NCI-H1694 (cell line): ENCODE data around the gene TTC28.
"Not testable (repeated sequence)": the region's sequence is repeated elsewhere in the genome, so short reads cannot be mapped to it uniquely, and the experiment has no call there.

Experiments used
- DNase-seq: peaks from one replicate; lab custom pipeline; 2025; lab: John Stamatoyannopoulos, UW

TTC28 gene

DNA sequence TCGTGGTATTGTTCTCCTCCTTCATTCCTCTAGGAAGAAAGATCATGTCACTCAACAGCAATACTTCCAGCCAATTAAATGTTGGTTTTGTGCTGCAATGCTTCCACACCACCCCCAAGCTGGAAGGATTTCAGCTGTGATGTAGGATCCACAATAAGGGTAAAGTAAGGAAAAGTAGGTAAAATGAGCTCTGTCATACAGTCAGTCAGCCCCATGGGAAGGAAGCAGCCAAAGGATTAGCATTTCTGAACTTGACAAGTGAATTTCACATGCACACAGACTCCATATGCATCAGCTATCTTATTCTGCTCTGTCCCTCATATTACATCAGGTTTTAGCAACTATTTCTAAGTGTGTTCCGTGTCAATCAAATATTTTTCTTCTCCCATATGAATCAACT is 197.9 kb downstream of the TTC28 start:
- DNase-seq, result no peak

DNA sequence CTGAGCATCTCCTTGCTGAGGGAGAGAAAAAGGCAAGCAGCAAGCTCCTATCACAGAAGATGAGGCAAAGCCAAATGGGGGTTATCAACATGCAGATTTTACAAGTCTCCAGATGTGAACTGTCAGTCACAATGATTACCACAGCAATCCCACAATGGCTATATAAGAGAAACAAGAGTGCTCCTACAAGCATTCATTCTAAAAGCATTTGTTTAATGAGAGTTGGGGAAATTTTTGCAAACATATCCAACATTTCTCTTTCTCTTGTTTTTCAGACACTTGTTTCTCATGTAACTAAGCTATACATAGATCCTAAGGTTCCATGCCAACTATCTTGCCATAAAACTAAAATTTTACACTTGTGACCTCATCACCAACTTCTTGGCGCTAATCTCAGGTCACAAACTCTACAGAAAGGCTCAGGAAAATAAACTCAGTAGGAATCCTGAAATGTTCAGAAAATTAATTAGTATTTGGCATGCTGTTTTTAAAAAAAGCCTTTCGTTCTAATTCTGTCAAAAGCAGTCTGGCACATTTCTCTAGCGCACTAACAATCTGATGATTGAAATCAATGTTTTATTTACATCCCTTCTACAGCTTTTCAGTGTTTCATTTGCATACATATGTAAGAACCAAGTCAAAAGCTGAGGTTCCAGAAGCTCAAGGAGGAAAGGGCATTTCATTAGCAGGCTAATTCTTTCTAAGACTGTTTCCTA is 199.5 kb downstream of the TTC28 start:
- no peak for DNase-seq

DNA sequence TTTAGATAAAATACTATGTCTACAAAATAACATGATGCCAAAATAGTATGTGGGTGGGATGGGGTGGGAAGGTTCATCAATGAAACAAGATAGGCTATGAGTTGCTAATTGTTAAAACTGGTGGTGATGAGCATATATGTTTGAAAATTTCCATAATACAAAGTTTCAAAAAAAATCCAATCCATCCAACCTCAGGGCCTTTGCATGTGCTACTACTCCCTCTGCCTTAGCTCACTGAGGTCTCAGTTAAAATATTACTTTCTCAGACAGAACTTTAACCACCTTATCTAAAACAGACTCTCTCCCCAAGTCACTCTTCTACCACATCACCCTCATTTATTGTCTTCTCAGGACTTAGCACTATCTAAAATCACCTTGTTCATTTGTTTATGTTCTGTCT is 201.1 kb downstream of the TTC28 start:
- DNase-seq, result no peak

DNA sequence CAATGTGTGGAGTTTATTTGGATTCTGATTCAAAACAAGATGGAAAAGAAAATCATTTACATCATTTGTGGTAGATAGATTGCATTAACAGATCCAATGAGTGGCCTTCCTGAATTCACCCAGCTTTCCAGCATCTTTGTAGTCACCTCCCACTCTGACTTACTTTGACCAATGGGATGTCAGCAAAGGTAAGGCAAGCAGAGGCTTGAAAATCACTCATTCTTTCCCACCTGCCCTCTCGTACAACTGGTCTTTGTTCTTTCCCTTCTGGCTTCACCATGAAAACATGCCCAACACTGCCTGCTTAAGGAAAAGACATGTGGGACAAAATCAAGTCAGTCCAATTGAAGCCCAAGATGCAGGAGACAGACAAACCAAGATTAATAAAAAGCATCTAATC is 202.1 kb downstream of the TTC28 start:
- no peak for DNase-seq

DNA sequence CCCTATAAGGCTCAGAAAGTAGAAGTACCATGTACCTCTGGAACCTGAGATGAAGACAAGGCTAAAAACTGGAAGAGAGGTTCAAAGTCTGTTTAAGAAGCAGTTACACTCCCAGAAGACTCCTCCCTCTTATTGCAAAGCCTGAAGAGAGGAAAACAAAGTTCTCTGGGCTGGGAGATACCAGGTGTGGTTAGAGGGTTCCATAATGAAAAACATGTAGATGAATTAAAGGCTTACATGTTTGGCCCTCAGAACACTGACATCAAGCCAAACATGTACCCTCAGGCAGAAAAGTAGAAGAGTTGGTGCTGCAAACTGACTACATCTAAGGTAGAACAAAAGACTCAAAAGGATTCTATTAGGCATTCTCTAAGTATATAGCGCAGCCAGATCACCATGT is 205.3 kb downstream of the TTC28 start:
- no peak for DNase-seq

DNA sequence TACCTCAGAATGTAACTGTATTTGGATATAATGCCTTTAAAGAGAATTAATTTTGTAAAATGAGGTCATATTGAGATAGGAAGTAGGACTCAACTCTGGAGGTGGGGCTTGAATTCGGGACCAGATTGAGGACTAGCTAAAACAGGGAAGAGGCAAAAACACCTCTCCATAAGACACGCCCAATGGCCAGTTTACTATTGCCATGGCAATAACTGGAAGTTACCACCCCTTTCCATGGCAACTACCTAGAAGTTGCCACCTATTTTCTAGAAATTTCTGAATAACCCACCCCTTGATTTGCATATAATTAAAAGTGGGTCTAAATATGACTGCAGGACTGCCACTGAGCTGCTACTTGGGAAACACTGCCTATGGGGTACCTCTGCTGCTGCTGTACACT is 206.4 kb downstream of the TTC28 start:
- no peak for DNase-seq

DNA sequence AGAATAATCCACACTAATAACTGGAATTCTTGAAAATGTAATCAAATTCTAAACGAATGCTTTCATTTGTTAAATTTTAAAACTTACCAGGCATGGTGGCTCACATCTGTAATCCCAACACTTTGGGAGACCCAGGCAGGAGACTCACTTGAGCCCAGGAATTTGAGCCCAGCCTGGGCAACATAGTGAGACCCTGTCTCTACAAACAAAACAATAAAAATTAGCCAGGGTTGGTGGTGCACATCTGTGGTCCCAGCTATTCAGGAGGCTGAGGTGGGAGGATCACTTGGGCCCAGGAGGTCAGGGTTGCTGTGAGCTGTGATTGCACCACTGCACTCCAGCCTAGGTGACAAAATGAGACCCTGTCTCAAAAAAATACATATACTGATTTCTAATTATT is 212.6 kb downstream of the TTC28 start:
- DNase-seq, result not testable (repeated sequence)

DNA sequence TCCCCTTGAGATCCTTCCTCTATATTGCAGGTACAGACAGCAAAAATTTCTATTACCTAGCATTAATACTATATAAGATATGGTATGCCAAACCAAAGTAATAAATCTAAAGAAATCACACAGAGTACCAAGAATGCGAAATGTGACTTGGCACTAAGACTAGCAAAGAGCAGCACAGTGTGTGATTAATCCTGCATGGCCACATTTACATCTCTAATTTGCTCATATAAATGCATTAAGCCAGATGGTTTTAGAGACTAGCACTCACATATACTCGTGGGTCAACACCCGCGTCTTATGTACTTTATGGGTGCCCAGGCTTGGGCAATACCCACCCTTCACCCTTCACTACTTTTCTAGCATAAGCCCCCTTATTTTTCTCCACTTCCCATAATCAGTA is 213.2 kb downstream of the TTC28 start:
- DNase-seq, result no peak

DNA sequence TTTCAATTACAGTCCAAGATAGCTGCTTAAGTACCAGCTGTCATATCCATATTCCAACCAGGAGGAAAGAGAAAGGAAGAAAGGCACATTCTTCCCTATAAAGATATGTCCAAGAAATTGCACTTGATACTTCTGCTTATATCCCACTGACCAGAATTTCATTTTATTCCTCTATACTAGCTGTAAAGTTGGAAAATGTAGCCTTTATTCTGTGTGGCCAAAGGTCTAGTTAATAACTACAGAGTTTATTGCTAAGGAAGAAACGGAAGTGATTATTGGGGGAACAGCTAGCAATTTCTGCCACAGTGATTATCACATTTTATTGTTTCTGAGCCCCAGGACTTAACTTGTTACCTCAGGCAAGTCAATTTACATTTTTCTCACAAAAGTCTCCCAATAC is 213.8 kb downstream of the TTC28 start:
- no peak for DNase-seq

DNA sequence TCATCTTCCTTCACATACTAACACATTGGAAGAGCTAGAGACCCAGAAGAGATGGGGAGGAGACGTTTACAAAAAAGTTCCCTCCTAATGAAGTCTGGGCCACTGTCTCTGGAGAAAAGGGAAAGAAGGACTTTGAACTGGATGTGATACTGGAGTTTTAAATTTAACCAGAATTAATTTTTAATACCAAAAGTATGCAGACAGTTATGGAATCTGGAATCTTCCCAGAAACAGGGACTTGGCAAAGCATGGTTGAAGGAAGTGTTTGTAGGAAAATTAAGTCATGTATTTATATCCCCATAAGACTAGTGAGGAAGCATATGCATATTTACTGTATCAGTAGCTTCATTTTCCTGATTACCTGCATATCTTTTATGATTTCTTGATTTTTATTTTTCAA is 215.5 kb downstream of the TTC28 start:
- no peak for DNase-seq

DNA sequence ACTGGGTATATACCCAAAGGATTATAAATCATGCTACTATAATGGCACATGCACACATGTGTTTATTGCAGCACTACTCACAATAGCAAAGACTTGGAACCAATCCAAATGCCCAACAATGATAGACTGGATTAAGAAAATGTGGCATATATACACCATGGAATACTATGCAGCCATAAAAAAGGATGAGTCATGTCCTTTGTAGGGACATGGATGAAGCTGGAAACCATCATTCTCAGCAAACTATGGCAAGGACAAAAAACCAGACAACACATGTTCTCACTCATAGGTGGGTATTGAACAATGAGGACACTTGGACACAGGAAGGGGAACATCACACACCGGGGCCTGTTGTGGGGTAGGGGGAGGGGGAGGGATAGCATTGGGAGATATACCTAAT is 216.2 kb downstream of the TTC28 start:
- DNase-seq, result not testable (repeated sequence)

DNA sequence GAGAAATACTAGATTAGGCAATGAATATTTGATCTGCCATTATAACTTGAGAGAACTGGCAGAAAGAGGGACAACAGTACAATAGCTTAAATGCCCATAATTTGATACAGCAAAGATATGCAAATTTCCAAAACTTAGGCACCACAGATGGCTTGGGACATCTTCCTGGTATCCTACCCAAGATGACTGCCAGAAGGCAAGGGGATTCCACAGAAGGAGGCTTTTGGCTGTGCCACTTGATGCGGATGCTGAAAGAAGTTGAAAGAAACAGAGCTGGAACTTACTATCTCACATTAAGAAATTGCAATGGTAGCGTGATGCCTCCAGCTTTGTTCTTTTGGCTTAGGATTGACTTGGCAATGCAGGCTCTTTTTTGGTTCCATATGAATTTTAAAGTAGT is 216.7 kb downstream of the TTC28 start:
- DNase-seq, result no peak

DNA sequence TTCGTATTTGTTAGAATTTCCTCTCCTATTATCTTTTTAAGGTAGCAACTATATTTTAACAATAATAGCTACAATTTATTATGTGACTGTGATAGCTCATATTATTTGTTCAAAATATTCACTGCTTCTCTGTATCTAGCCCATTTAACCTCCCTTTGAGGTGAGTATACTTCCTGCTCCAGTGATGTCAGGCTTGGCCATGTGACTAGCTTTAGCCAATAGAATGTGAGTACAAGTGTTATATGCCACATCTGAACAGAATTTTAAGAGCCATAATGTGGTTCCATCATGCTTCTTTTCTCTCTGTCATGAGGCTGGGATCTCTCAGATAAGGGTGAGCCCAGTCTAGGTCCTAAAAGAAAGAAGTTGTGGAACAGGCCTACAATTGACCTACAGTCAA is 217.6 kb downstream of the TTC28 start:
- no peak for DNase-seq

DNA sequence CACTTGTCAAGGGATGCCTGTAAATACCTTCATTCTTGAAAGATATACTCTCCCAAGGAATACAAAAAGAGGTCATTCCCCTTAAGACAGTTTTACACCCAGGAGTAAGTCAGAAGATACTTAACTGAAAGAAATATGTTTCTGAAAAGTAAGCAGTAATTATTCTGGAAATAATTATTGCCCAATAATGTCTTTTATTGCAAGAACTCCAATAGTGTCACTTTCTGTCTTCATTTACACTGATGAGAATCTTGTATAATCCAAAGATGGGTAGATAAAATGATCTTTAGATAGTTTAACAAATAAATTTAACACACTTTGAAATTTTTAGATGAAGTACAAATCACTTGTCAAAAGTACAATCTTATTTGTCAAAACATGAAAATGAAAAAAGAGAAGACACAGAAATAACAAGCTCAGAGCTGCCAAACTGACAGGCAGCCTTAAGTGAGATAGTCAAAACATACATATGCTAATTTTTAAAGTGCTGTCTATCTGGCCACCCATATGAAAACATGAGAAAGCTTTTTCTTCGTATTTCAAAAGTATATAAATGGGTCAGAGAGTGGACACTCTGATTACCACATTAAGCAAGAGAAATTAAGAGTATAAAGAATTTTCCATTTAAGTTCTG is 225.1 kb downstream of the TTC28 start:
- DNase-seq, result no peak

DNA sequence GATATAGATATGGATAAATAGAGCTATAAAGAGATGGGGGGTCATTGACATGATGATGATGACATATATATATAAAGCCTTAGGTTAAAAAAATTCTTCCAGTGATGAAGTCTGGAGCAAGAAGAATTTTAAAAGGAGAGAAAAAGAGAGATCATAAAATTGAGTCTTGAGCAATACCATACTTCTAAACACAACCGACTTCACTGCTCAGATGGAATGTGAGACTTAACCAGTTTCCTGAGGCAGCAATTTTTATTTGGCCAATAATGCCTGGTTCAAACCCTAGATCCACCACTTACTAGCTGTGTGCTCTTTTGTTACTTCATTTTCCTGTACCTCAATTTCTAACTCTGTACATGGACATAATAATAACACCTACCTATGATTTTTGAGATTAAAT is 229.5 kb downstream of the TTC28 start:
- DNase-seq, result no peak

DNA sequence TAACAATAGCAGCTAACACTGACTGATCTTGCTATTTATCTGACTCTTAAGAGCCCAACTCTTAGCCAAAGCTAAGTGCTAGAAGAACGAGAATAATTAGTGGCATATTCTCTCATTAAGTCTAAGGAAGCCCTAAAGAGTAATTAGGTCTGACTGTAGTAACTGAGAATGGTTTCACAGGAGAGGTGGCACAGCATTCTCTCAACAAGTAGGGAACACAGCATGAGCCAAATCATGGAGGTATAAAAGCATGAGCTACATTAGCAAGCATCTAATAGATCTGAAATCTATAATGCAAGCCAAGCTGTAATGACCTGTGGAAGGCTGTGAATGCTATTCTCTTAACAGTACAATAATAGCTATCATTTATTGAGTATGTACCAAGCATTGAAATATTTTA is 230.6 kb downstream of the TTC28 start:
- no peak for DNase-seq

DNA sequence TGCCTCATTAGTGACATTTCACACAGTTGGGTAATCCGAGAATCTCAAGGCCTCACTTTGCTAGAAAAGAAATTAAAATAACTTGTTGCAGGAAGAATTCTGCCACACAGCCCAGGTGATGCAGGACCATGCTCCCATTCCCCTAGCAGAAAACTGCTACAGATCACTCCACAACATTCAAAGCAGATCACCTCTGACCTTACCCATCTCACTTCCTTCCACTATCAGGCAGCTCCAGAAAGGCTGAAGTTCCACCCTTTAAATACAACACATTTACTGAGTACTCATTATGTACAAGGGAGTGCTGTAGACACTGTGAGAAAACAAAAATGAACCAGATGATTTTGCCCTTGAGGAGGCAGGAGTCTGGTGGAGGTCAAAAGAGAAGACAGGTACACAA is 231.0 kb downstream of the TTC28 start:
- no peak for DNase-seq

DNA sequence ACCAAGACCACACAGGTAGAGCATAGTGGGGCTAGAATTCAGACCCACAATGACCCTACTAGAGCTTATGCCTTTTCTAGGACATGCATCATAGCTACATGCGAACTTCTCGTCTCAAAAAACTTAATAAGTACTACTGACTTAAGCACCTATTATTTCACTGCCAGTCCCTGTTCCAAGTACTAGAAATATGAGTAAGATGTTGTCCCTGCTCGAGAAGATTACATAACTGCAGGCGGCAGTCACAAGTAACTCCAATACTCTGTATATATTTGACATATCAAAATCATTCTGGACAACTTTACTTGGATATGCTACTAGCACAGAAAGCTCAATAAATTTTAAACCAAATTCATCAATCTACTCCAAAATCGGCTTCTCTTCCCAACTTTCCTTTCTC is 235.0 kb downstream of the TTC28 start:
- DNase-seq, result no peak

DNA sequence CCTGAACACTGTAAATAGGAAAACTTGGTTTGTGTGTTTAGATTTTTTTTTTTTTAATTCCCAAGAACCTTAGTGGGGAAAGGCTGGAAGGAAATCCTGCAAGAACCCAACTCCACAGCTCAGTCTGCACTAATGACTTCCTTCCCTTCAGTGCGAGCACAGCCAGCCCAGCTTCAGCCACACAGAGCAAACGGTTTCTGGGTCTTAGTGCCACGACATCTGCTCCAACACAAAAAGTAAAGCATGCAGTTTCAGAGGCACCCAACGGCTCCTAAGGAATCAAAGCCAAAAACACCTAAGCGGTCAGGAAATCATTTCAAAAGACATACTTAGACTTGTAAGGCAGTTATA is 236.1 kb downstream of the TTC28 start:
- DNase-seq, result no peak

DNA sequence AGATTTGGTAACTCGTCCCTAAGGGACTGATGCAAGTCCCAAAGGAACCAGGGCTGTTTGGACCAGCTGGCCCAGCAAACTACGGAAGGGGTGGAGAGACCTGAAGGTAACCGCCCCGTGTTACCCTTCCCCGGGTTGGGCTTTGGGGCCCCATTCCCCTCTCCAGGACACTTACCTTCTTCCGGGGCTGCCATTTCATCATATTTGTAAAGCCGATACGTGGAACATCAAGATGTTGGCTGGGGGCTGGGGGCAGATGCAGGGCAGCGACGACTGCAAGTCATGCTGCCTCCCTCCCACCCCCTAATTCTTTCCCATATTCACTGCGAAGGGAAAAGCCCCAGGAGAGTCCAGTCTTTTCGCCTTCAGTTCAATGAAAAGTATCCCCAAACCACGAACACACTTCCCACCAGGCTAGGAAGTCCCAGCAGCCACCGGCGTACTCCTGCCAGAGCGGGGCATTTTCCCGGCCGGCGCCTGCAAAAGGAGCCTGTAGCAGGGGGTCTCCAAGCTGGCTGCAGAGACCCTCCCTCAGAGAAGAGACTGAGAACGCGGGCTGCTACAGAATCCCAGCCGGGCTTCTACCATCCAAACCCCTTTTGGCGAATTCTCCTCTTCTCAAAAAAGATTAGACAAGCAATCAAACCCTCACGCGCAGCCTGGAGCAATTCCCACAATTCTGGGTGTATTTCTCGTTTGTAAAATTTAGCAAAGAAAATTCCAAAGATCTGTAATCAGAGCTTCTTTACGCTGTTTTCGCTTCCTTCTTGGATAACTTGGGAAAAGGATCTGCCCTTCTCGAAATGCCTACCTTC is 236.7 kb downstream of the TTC28 start:
- DNase-seq, result no peak

DNA sequence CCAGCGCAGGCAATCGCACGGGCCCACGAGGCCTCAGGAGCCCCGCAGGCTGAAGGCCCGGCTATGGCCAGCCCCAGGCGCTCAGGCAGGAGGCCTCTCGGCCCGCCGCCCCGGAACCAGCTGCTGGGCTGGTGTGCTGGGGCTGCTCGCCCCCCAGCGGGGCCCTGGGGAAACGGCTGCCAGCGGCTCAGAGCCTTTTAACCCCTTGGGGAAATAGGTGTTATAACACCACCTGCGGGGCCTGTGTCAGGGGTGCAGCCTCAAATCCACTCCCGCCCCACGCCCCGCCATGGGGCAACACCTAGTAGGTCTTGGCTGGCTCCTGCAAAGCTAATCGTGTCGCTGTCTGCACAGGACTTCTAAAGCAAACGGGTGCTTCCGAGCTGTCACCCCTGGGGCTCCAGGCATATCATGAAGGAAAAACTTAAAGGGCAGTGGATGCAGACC is 237.4 kb downstream of the TTC28 start:
- no peak for DNase-seq

DNA sequence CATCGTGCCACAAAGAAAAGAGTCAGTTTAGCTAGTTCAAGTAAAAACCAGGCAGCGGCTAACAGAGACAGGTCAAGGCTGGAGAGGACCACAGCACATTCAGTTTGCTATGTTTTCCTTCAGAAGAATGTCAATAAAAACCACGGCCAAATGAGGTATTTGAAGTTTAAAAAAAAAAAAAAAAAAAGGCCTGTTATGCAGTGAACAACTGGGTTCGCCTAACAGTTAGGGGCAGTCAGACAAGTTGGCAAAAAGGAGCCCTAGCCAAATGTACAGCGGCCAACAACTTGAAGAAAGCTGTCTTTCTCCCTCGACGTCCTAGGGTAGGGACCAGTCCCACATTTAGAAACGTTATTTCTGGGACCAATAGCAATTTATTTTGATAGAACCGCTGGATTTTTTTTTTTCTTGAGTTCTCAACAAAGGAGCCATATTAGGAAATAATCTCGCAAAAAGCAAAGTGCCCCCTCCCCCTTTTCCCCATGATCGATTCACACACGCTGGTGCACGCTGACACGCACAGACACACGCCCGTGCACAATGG is 237.8 kb downstream of the TTC28 start:
- no peak for DNase-seq
